GM18951 (cell line): Measurements from ENCODE around the gene BACE2.

ENCODE experiments used
- POLR2A ChIP-seq: IDR thresholded peaks from 4 replicates; pipeline ENCODE4 v1.6.1; 2011; ENCODE audit warnings: mild to moderate bottlenecking; ENCODE audit not compliant: insufficient read length, insufficient read depth; ENCODE audit errors: extremely low read depth
- in situ Hi-C: fragments of 300-500 bp; cut with MboI; formaldehyde crosslinking; loops from one replicate; pipeline ENCODE4 v1.12.0; 2022; ENCODE audit warnings: low sequenced_read_pairs, mixed read lengths, inconsistent platforms; ENCODE audit not compliant: unreplicated experiment

BACE2 gene

DNA sequence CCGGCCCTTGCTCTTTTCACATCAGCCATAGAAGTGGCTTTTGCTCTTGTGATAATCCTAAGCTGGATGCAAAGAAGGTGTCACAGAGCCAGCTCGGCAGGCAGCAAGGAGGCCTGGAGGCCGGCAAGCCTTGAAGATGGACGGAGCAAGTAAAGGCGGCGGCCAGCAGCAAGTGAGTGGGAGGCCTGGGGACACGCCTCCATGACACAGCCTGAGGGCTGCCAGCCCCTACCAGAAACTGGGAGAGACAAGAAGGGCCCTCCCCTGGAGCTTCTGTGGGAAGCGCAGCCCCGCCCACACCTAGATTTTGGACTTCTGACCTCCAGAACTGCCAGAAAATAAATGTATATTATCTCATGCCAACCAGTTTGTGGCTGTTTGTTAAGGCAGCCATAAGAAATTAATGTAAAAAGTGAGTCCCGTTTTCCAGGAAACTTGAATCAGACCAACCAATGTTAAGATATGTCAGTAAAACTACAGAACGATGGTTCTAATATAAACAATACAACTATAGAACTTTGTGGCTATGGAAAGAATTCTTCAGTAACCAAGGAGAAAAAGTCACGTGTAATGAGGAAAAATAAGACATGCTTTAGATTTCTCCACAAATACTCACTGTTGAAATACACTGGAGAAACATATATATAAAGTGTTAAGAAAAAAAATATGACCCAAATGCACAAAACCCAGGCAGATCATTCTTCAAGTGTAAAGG, 49.9 kb downstream of the BACE2 start:
- TF ChIP-seq POLR2A = no peak
- in situ Hi-C loops = no loop called here

DNA sequence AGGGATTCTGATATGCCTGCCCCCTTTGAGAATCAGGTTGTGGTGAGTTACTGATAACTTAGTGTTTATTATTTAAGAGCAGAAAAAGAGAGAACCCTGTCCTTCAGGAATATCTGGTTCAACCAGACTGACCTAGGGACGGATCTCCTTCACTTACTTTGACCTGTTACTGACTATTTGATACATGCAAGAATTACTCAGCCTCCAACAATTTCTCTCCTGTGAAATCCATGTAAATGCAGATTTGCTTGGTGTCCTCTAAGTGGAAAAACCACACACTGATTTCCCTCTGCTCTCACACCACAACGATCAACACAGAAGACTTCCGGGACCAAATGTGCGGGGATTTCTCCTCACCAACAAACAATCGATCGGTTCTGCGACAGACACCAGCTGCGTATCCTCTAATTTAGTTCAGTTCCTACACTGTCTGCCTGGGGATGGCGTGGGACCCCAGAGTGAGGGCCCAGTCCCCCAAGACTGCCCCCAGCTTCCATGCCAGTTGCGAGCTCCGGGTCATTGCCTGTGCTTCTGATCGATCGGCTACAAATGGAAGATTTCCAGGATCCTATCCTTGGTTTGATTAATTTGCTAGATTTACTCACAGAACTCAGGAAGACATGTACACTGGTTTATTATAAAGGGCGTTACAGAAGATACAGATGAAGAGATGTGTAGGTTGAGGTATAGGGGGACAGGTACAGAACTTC, 51.7 kb downstream of the BACE2 start:
- TF ChIP-seq POLR2A = no peak
- in situ Hi-C loops = no loop called here

DNA sequence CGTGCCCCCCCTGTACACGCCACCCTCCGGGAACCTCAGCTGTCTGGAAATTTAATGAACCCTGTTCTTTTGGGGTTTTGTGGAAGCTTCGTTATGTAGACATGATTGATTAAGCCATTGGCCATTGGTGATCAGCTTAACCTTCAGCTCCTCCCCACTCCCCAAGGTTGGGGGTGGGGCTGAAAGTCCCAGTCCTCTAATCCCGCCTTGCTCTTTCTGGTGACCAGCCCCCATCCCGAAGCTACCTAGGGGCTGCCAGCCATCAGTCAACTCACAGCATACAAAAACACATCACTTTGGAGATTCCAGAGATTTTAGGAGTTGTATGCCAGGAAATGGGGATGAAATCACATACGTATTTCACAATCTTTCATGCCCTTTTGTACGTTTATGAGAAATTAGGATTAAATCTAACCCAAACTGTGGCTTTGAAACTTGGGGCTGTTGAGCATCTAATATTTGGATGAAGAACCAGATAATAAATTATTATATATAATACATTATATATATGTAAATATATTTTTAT, 52.3 kb downstream of the BACE2 start:
- TF ChIP-seq POLR2A = no peak
- in situ Hi-C loops = no loop called here

- TF ChIP-seq POLR2A = no peak
- in situ Hi-C loops = no loop called here
Measured at GRCh38 chr21:41222247-41223068, 54.5 kb downstream of the BACE2 start.

DNA sequence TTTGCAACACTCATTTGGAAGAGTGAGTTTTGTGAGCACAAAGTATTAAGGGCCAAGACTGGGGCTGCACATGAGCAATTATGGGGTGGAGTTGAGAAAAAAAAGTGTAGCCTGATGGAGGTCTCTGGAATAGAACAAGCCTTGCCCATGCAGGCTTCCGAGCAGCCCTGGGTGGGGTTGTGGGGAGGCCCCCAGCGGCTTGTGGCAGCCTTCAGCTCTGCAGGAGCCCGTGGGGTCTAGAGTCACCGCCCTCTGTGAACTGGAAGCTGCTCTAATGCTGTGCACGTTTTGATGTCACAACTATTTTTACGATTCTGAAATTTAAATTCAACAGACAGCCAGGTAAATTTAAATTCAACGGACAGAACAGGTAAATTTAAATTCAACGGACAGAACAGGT, 58.9 kb downstream of the BACE2 start:
- in situ Hi-C loops = no loop called here
- TF ChIP-seq POLR2A = no peak

- in situ Hi-C loops = no loop called here
Measured at GRCh38 chr21:41227357-41228005, 59.5 kb downstream of the BACE2 start.

DNA sequence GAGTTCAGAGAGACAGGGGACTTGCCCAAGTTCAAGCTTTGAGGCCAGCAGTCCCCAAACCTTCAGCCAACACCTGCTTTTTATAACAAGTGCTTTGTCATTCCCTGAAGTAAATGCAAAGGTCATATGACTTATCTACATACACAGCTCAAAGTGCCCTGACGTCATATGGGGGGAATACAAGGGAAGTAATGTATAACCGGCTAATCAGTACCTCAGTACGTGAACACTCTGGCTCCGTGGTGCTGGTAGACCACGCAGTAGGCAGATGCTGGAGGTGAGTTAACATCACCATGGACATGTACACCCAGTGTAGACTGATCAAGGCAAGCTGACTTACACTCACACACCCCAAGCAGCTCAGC, 60.0 kb downstream of the BACE2 start:
- TF ChIP-seq POLR2A = no peak
- in situ Hi-C loops = no loop called here

More at GRCh38 chr21:41227357-41228005, 59.5 kb downstream of the BACE2 start:
- TF ChIP-seq POLR2A = no peak

GRCh38 chr21:41228492-41228891, 60.5 kb downstream of the BACE2 start:
- TF ChIP-seq POLR2A = no peak
- in situ Hi-C loops = no loop called here

- no peak for TF ChIP-seq POLR2A
- in situ Hi-C loops = no loop called here
Measured at GRCh38 chr21:41228958-41229357, 61.0 kb downstream of the BACE2 start.

- TF ChIP-seq POLR2A = no peak
- in situ Hi-C loops = no loop called here
Measured at GRCh38 chr21:41229509-41230248, 61.7 kb downstream of the BACE2 start.

- no peak for TF ChIP-seq POLR2A
- in situ Hi-C loops = no loop called here
Measured at GRCh38 chr21:41230497-41230896, 62.5 kb downstream of the BACE2 start.

- in situ Hi-C loops = no loop called here
- no peak for TF ChIP-seq POLR2A
Measured at GRCh38 chr21:41231060-41231459, 63.1 kb downstream of the BACE2 start.
